NCI-H524 treated with DMSO at 0.1 percent for 48 hours (cell line): ENCODE data around the gene PLXNA1.

ENCODE experiments used
- DNase-seq: peaks from one replicate; lab custom pipeline; 2025; lab: John Stamatoyannopoulos, UW

PLXNA1 gene

DNA sequence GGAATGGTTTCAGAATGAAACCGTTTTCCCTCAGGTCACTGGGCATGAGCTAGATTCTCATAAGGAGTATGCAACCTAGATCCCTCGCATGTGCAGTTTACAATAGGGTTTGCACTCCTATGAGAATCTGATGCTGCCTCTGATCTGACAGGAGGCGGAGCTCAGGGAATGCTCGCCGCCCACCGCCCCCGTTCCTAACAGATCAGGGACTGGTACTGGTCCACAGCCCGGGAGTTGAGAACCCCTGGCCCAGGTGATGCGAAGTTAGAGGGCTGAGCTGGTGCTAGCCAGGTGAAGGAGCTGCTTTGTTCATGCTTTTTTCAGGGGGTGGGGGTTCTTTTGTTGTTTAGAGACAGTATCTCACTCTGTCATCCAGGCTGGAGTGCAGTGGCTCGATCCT lies 15.5 kb upstream of the PLXNA1 start:
- DNase-seq = no peak

DNA sequence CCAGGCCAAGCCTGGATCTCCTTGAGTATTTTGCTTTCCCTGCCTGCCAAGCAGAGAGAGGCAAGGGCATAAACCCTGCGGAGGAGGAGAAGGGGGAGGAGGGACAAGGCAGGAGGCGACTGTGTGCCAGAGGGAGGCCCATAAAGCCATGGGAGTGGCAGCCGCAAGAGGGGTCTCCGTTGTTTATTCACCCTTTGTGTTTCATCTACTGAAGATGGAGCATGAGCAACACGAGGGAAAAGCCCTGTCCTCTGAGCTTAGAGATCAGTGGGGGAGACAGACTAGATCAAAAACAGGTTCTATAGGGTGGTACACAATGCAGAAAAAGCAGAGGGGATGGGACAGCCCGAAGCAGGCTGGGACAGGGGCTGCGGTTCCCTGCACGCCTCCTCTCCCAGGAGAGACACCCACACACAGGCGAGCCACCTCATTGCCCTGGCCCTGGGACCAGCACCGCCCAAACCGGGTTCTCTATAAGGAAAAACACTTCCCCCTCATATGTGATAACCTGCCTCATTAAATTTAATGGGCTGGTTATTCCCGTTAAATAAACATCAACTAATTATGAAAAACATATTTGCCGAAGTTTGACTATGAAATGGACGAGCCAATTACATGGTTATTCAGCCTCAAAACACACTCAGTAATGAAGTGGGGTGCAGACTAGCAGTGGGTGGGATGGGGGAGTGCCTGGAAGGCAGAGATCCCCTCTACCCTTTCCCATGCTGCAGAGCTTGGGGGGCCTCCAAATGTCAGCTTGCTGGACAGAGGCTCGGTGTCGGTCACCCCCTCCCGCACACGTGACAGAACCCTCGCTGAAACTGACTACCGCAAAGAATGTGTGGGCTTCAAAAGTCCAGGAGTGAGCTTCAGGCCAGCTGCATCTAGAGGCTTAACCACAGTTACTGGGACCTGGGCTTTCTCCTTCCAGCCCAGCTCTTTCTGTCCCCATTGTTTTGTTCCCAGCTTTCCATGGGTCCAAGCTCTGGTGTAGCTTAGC lies 14.2 kb upstream of the PLXNA1 start:
- DNase-seq = no peak

DNA sequence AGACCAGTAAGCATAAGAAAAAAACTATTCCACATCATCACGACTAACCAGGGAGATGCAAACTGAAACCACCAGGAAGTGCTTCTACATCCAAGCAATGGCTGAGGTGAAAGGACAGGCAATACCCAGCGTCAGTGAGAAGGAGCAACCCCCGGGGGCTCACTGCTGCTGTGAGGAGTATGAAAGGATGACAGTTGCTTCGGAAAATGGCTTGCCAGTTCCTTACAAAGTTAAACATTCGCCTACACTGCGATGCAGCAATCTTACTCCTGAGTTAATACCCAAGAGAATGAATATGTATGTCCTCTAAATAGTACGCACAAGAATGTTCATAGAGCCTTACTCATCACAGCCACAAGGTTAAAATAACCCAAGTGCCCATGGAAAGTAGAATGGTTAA lies 13.3 kb upstream of the PLXNA1 start:
- no peak for DNase-seq

DNA sequence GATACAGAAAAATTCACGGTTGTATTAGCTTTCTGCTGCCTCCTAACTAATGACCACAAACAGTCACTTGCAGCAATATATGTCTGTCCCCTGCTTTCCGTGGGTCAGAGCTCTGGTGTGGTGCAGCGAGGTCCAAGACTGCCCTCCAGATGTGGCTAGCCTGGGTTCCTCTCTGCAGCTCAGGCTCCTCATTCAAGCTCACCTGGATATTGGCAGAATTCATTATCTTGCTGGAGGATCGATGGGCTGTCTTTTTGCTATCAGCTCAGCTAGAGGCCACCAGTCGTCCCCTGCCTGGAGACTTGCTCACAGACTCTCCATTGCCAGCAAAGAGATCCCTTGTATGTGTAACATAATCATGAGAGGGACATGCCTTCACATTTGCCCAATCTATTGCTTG lies 12.8 kb upstream of the PLXNA1 start:
- no peak for DNase-seq

DNA sequence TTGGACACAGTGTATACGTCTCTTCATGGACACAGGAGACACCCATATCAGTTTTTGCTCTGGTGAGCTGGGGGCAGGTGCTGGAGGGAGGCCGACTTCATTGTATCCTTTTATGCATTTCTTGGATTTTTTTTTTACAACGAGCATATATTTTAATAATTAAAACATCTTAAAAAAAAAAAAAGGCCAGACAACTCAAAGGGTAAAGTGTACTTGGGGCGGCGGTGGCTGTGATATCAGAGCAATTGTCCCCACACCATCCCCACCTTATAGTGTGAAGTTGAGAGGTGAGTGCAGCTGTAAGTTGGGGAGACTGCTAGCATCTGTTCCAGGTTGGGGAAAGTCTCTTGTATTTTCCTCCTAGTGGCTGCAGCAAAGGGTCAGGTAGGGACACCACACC lies 12.0 kb upstream of the PLXNA1 start:
- DNase-seq = no peak

DNA sequence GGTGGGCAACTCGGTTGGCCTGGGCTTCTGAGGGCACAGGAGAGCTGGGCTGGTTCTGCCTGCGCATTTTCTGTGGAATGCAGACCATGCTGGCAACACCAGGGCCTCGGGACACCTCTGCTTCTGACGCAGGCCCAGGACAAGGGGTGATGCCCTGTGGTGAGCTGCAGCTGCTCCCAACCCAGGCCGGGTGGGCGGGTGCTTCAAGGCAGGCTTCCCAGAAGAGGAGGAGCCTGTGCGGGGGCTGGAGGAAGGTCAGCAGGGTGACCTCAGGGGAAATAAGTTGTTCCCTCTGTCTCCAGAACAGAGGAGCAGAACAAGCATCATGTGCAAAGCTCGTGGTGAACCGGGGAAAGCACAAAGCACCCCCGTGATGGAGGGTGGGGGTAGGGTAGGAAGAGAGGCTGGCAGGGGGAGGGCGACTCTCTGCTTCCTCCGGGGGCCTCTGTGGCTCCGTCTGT lies 11.0 kb upstream of the PLXNA1 start:
- no peak for DNase-seq

DNA sequence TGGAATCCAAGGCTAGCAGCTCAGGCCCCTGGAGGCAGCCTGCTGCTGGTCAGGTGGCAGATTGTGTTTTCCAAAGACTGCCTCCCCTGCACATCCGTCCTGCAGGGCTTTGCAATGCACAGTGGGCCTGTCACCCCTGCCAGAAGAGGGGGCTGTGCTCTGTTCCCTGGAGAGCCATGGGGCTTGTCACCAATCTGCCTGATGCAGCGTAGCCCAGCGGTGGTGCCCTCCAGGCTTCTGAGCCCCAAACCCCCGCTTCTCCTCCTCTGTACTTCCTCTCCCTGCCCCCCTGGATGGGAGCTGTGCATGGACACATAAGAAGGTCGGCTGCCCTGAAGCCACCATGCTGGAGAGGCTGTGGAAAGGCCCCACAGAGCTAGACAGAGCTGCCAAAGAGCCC lies 10.0 kb upstream of the PLXNA1 start:
- no peak for DNase-seq

DNA sequence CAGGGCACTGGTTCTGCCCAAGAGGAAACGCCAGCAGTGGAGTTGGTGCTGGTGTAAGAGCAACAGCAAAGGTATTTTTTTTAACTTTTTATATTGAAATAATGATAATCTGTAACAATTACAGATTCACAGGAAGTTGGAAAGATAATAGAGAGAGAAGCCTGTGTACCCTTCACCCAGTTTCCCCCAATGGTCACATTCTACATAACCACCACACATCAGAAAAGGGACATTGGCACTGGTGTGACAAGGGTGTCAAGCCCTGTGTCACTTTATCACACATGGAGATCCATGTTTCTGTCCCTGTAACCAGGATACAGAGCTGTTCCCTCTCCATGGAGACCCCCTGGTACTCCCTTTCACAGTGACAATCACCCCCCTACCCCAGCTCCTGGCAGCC lies 9.1 kb upstream of the PLXNA1 start:
- no peak for DNase-seq

DNA sequence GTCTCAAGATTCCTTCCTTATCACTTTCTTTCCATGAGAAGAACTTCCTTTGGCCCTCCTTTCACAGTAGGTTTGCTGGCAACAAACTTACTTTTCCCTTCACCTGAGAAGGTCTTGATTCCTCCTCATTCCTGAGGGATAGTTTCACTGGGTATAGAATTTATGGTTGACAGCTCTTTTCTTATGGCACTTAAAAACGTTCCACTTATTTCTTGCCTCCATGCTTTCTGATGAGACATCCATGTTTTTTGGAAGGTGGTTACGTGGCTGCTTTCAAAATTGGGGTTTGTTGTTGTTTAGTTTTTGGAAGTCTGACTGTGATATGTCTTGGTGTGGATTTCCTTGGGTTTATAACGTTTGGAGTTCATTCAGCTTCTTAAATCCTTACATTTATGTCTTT lies 8.2 kb upstream of the PLXNA1 start:
- DNase-seq = no peak

DNA sequence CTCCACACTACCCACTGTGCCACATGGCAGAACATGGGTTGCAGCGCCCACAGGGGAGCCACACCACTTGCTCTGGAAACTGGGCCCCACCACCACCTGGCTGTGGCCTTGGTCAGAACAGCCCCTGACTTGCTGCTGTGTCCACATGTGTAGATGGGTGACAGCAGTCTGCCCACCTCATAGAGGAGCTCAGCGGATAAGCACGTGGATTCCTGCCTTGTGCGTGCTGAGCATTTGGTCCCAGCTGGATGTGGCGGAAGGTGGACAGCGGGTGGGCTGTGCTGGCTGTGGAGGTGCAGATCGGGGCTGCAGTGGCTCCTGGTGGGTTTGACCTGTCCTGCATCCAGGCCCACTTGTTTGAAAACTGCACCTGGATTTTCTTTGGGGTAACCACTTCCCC lies 6.0 kb upstream of the PLXNA1 start:
- DNase-seq = no peak

DNA sequence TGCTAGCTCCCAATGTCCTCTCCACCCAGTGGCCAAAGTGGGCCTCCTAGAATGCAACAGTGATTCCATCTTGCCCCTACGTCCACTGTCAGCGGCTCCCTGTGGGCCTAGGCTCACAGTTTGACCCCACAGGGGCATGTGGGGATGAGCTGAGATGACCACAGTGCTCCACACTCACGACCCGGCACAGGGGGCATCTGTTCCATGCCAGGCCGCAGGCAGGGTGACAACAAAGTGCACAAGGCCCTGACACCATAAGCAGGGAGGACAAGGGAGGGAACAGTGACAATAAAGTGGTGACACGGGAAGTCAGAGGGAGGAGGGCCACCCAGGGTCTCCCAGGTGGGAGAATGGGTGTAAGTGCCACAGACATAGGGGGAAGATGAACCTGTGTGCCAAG lies 5.1 kb upstream of the PLXNA1 start:
- DNase-seq = no peak

DNA sequence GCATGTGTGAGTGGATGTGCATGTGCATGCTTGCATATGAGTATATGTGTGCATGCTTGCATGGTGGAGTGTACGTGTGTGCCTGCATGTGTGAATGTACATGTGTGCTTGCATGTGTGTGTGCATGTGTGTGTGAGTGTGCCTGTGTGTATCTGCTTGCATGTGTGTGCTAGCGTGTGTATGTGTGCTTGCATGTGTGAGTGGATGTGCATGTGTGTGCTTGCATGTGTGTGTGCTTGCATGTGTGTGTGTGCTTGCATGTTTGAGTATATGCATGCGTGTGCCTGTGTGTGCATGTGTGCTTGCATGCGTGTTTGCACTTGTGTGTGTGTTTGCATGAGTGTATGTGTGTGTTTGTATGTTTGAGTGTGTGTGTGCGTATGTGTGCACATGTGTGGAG lies 4.6 kb upstream of the PLXNA1 start:
- no peak for DNase-seq

DNA sequence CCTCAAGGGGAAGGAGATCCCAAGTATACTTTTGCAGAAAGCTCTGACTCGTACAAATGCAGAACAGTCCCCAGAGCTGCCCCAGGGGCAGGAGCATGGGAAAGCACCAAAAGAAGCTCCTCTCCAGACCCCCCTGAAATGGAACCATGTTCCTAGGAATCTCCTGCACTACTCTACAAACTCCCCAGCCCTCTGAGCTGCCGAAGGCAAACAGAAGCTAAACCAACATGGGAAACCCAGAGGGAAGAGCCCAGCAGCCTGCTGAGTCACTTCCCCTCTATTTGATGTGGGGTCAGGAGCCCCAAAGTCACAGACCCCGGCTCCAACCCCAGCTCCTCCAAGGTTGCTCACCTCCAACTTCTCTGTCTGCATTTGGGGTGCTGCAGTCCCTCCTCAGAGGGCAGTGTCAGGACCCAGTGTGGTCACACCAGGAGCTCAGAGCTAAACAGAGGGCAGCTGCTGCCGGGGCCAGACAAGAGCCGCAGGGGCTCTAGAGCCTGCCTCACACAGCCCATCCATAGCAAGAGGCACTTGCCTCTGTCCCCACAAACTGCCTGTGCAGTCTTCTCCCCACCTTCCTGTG lies 3.8 kb upstream of the PLXNA1 start:
- DNase-seq = no peak

DNA sequence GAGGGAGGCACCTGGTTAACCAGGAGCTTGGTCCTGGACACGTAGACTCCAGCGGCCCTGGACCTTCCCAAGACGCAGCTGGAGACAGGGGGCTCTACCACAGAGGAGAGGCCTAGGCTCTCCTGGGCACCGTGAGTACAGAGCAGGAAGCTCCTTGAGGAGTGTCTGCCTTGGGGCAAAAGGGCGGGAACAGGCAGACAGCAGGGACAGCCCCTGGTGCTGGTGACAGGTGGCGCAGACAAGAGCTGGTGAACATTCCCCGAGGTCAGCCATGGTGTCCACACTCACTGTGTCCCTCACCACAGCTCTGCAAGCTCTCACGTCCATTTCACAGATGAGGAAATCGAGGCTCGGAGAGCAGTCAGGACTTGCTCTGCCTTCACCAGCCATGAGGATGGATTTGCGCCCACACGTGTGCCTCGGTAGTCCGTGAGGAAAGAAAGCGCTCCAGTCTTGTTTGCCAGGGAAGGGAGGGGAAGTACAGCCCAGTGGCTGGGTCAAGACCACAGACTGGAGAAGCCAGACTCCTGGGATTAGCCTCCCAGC lies 2.6 kb upstream of the PLXNA1 start:
- no peak for DNase-seq

DNA sequence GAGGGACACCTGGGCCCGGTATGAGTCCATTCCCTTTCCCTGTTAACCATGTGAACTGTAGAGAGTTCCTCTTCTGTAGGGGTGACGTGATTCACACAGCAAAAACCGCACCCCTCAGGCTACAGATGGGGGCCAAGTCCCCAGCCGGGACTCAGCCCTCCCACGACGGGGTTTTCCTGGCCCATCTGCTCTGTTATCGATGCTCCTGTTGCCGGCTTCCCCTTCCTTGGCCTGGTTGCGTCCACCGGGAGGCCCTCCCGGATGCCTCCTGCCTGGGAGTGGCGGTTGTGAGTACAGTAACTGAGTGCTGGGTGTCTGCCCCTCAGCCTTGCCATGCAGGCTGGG lies 817 bp upstream of the PLXNA1 start:
- DNase-seq = no peak

DNA sequence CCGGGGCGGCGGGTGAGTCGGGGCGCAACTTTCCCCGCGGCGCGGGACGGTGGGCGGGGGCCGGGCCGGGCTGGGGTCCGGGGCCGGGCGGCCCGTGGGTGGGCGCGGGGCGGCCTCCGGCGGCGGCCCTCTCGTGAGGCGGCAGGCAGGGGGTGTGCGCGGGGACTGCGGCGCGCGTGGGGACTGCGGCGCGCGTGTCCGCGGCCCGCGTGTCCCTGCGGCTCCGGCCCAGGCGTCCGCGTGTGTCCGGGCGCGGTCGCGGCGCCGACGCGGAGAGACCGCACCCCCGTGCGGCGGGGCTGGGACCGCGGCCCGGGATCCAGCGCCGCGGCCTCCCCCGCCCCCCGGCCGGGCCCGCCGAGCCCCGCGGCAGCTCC lies 349 bp downstream of the PLXNA1 start:
- no peak for DNase-seq

DNA sequence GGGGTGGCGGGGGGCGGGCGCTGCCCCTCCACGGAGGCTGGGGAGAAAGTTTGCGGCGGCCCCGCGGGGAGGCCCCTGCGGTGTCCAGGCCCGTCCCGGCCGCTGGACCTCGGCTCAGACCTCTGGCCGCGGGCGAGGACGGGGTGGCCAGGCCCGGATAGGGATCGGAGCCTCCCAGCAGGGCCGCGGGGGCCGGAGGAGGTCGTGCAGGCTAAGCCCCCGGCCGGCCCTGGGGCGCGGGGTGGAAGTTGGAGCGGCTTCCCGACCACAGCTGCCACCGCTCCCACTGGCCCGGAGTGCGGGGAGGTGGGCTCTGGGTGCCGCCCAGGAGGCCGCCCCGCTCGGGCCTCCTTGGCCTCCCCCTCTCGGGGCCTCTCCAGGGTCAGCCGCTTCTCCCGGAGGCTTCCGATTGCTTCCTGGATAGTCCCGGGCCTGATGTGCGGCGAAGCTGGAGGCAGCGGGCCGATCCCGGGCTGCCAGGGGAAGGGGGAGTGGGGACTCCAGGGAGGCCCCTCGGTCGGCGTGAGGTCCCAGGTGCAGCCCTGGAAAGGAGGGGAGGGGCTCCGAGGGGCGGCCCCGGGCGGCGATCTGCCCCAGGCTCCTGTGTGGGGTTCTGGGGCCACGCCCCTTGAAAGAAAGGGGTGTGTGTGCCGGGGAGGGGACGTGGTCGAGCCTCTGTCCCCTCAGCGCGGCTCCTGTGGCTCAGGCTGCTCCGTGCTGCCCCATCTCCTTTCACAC lies 907 bp downstream of the PLXNA1 start:
- DNase-seq = no peak

DNA sequence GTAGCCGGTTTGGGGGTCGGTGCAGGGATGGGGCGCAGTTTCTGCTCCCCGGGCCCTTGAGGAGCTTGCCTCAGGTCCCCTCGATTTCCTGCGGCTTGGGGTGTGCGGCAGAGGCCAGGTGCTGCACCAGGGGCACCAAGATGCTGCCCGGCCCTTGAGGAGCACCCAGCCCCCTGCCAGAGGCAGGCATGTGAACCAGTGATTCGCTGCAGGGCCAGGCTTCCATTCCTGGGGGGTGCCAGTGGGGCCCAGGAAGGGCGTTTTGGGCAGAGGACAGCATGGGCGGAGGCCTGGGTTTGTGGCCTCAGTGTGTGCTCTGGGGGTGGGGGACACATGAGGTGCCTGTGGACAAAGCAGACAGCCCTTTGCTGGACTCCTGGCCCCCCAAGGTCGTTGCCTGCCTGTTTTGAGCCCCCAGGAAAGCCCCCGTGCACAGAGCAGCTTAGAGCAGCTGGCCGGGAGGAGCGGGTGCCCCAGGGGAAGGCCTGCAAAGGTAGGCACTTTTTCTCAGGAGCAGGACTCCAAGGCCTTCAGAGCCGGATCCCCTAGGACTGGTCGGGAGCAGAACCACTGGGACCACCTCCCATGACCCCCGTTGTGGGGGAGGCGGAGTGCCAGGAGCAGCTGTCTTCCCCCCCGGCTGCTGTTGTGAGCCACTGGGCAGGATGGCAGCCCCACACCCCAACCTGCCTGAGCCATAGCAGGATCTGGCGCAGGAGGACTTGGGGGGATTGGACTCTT lies 1.6 kb downstream of the PLXNA1 start:
- DNase-seq = no peak

DNA sequence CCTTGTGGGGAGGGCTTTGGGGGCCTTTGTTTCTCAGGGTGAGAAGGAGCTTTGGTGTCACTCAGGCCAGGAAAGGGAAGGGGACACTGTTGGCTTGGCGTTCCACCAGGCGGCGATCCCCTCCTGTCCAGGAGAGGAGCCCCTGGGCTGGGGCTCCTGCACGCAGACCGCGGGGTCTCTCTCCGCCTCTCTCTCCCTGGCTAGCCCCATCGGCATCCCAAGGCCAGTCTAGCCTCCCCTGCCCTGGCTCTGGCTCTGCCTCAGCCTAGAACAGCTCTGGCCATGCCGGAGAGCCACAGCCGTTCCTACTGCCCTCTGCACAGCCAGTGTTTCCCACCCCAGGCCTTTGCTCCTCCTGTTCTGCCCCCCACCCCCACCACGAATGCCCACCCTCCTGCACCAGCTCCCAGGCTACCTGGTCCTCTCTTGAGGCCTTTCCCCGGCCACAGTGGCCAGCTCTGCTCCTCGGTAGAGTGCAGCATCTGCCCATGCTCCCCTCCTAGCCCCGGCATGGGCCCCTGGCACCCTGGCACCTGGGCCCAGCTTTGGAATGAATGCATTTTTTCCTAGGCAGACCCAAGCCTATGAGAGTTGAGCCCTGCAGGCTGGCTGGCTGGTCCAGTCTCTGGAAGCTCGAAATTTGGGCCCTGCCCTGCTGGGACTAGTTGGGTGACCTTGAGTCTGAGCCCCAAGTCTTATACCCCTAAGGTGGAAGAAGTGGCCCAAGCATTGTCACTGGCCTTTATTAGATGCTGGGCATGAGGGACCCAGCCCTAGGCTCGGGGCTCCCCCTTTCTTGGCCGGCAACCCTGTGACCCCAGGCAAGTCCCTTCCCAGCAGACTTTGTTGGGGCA lies 2.4 kb downstream of the PLXNA1 start:
- DNase-seq = no peak

DNA sequence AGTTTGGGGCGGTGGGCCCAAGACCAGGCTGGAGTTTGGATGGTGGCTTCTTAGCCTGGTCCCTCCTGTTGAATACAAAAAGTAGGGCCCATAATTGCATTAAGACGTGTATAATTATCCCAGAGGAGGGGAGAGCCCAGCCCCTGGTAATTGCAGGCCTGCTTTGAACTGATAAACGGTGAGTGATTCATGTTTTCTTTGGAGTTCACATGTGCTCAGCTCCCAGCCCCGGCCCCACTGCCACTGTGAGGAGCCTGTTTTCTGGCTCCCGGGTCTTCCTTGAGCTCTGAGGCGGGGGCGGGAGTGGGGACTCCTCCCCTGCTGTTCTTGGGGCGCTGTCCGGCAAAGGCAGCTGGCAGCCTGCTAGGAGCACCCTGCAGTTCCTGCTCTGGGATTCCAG lies 3.1 kb downstream of the PLXNA1 start:
- no peak for DNase-seq

DNA sequence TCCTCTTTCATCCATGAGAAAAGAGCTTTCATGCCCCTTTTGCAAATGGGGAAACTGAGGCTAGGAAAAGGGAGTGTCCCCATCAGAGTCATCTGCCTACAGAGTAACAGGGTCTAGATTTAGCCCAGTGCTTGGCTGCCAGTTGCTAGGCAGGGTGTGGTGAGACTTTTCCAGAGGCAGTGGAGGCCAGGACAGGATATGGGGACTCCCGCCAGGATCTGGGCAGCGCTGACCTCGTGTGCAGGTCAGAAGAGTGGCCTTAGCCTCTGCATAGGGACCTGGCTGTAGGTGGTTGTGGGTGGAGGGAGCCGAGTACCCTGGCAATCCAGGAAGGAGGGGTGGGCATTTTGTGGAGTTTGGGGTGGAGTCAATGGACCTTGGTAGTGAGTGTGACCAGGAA lies 4.2 kb downstream of the PLXNA1 start:
- no peak for DNase-seq
